HEK293 (cell line): ENCODE measurements around the gene VAT1.

Experiments used
- CTCF ChIA-PET: fragments of 350-600 bp; formaldehyde crosslinking; extraction: SDS; loops from one replicate; lab custom pipeline; 2021; ENCODE audit warnings: antibody characterized with exemption; lab: Yijun Ruan, JAX
- POLR2A ChIA-PET: fragments of 300-600 bp; formaldehyde crosslinking; extraction: SDS; loops from one replicate; lab custom pipeline; 2020; ENCODE audit warnings: antibody characterized with exemption, inconsistent platforms; lab: Yijun Ruan, JAX
- H3K27ac ChIP-seq: fragments of 200-500 bp; sonication (Bioruptor generic); 2 replicates; pipeline ENCODE4 v1.5.1; 2014; ENCODE audit warnings: low read depth, low read length, control low read depth, inconsistent platforms; ENCODE audit errors: extremely low read depth
- H3K36me3 ChIP-seq, 2 experiments: fragments of 200-500 bp in 1 of 2; sonication (Bioruptor generic) in 1 of 2; 1 replicate in 1 of 2; 2 replicates in 1 of 2; pipeline ENCODE4 v1.5.1; 2014 to 2017; ENCODE audit warnings: inconsistent platforms in 2 of 2, low read length in 2 of 2; ENCODE audit not compliant: control insufficient read depth in 2 of 2, insufficient read depth in 1 of 2
- H3K4me1 ChIP-seq: fragments of 200-500 bp; sonication (Bioruptor generic); 2 replicates; pipeline ENCODE4 v1.5.1; 2014; ENCODE audit warnings: mild to moderate bottlenecking, low read length, inconsistent platforms; ENCODE audit not compliant: control insufficient read depth, insufficient read depth
- H3K4me3 ChIP-seq: 2 replicates; pipeline ENCODE4 v1.5.1; 2011; ENCODE audit warnings: low read depth, mild to moderate bottlenecking, control low read depth, low read length, moderate library complexity
- H3K9me3 ChIP-seq: fragments of 200-500 bp; sonication (Bioruptor generic); 2 replicates; pipeline ENCODE4 v1.5.1; 2014; ENCODE audit warnings: low read depth, low read length, inconsistent platforms; ENCODE audit not compliant: control insufficient read depth, insufficient read depth
- AEBP2 ChIP-seq: fragments of 450-650 bp; formaldehyde crosslinking; IDR thresholded peaks from 2 replicates; pipeline ENCODE4 v1.5.1; 2016; ENCODE audit warnings: missing biosample characterization, missing genetic modification characterization, borderline replicate concordance
- GLI4 ChIP-seq: fragments of 450-650 bp; formaldehyde crosslinking; IDR thresholded peaks from 2 replicates; pipeline ENCODE4 v1.5.1; 2016; ENCODE audit warnings: missing biosample characterization, missing genetic modification characterization
- KLF1 ChIP-seq: fragments of 450-650 bp; formaldehyde crosslinking; IDR thresholded peaks from 2 replicates; pipeline ENCODE4 v1.5.1; 2016; ENCODE audit warnings: missing biosample characterization, missing genetic modification characterization
- TCF7L2 ChIP-seq: IDR thresholded peaks from 2 replicates; pipeline ENCODE4 v1.6.1; 2011; ENCODE audit warnings: low read depth, mild to moderate bottlenecking, inconsistent platforms, low read length, moderate library complexity, borderline replicate concordance
- ZBTB10 ChIP-seq: fragments of 450-650 bp; formaldehyde crosslinking; IDR thresholded peaks from 2 replicates; pipeline ENCODE4 v1.5.1; 2016; ENCODE audit warnings: missing biosample characterization, missing genetic modification characterization
- ZNF10 ChIP-seq: fragments of 450-650 bp; formaldehyde crosslinking; IDR thresholded peaks from 2 replicates; pipeline ENCODE4 v1.5.1; 2017; ENCODE audit warnings: missing biosample characterization, missing genetic modification characterization
- ZNF138 ChIP-seq: fragments of 450-650 bp; formaldehyde crosslinking; IDR thresholded peaks from 2 replicates; pipeline ENCODE4 v1.5.1; 2016; ENCODE audit warnings: missing biosample characterization, missing genetic modification characterization, borderline replicate concordance
- ZNF214 ChIP-seq: fragments of 450-650 bp; formaldehyde crosslinking; IDR thresholded peaks from 2 replicates; pipeline ENCODE4 v1.5.1; 2017; ENCODE audit warnings: missing biosample characterization, mild to moderate bottlenecking, missing genetic modification characterization, borderline replicate concordance
- ZNF433 ChIP-seq: fragments of 450-650 bp; formaldehyde crosslinking; IDR thresholded peaks from 2 replicates; pipeline ENCODE4 v1.5.1; 2016; ENCODE audit warnings: missing biosample characterization, missing genetic modification characterization, low read depth
- ZNF510 ChIP-seq: fragments of 450-650 bp; formaldehyde crosslinking; IDR thresholded peaks from 2 replicates; pipeline ENCODE4 v1.5.1; 2018; ENCODE audit warnings: mild to moderate bottlenecking, missing genetic modification characterization, missing biosample characterization; ENCODE audit not compliant: insufficient replicate concordance
- ZNF558 ChIP-seq: fragments of 450-650 bp; formaldehyde crosslinking; IDR thresholded peaks from 2 replicates; pipeline ENCODE4 v1.5.1; 2016; ENCODE audit warnings: missing biosample characterization, missing genetic modification characterization
- ZNF561 ChIP-seq: fragments of 450-650 bp; IDR thresholded peaks from 2 replicates; pipeline ENCODE4 v1.5.1; 2018; ENCODE audit warnings: missing biosample characterization, missing genetic modification characterization, borderline replicate concordance

Gene VAT1

GRCh38 chr17:42989726-42990652, 32.2 kb downstream of the VAT1 start:
- CTCF ChIA-PET: interaction anchor here (0.6 to 0.7 kb wide), 2 partner anchors 107 to 357 kb away, joined by 3 read pairs; no protein-coding TSS in a partner anchor
- no peak overlapping the region for H3K27ac ChIP-seq

GRCh38 chr17:42989141-42989540, 33.0 kb downstream of the VAT1 start:
- ChIA-PET CTCF (interaction anchor here (0.6 to 4.0 kb wide), 2 partner anchors 9 to 356 kb away, joined by 3 to 17 read pairs; partner anchors contain the start of gene RPL27), POLR2A (no interaction called here)
- Histone ChIP-seq H3K4me1 (no peaks in the 10 kb centered on the region), H3K36me3 (peaks cover 63 to 86% of the 10 kb centered on the region in 2 experiments), H3K4me3 (no peak overlapping the region), H3K27ac (no peak overlapping the region), H3K9me3 (no peaks in the 10 kb centered on the region)
- TF ChIP-seq ZNF138 (tag by site-specific recombination) (no peak), ZNF10 (no peak), ZBTB10 (tag by site-specific recombination) (no peak), ZNF510 (no peak), ZNF558 (tag by site-specific recombination) (no peak), ZNF561 (tag by site-specific recombination) (no peak)
- TF ChIP-seq, all 188 proteins: peak for 0

More at GRCh38 chr17:42989726-42990652, 32.2 kb downstream of the VAT1 start:
- POLR2A ChIA-PET: interaction anchor here (0.7 kb wide), 1 partner anchor 135 kb away, joined by 3 read pairs; no protein-coding TSS in a partner anchor
- Histone ChIP-seq H3K36me3 (peaks cover 62 to 87% of the 10 kb centered on the region in 2 experiments), H3K4me3 (no peak overlapping the region), H3K4me1 (no peaks in the 10 kb centered on the region), H3K9me3 (no peaks in the 10 kb centered on the region)
- TF ChIP-seq GLI4 (tag by site-specific recombination): no peak
- no peak for TF ChIP-seq ZNF433
- no peak for TF ChIP-seq TCF7L2
- TF ChIP-seq ZNF214: no peak
- peak; percentile 82 for TF ChIP-seq KLF1

- Histone ChIP-seq H3K9me3 (no peaks in the 10 kb centered on the region), H3K4me3 (no peak overlapping the region), H3K4me1 (peaks cover 8% of the 10 kb centered on the region)
- no peak for TF ChIP-seq AEBP2 (tag by site-specific recombination)
- TF ChIP-seq, all 188 proteins: peak for 0
- ChIA-PET CTCF (interaction anchor here (4.0 kb wide), 1 partner anchor 12 kb away, joined by 17 read pairs; the partner anchor contains the start of gene RPL27), POLR2A (interaction anchor here (2.8 kb wide), 1 partner anchor 13 kb away, joined by 14 read pairs; the partner anchor contains the start of gene RPL27)
- Histone ChIP-seq H3K36me3 (peaks cover 45 to 57% of the 10 kb centered on the region in 2 experiments), H3K27ac (no peak overlapping the region)
Observed at GRCh38 chr17:42985225-42985624, 37.0 kb downstream of the VAT1 start.
